Neural cell (in vitro differentiated cells): ENCODE results near the gene RABEP2. TPM values are rescaled to one million over a fixed set of nuclear protein-coding genes. Genes with fewer than 3 reads are reported as not detected.

ENCODE experiments used
- H2AFZ ChIP-seq: fragments of 200-600, 300-800 bp; sonication (generic), shearing (Covaris generic); 2 replicates; pipeline ENCODE4 v1.6.0; 2014; ENCODE audit warnings: low read depth, mild to moderate bottlenecking, antibody characterized with exemption, low read length, moderate library complexity
- H3F3A ChIP-seq: fragments of 200-600 bp; shearing (Covaris generic); 2 replicates; pipeline ENCODE4 v1.6.1; 2016; ENCODE audit warnings: mild to moderate bottlenecking, moderate library complexity, mixed read lengths, antibody characterized with exemption, low read length; ENCODE audit not compliant: insufficient read depth, poor library complexity, severe bottlenecking
- H3K27ac ChIP-seq: fragments of 200-600, 300-800 bp; sonication (generic), shearing (Covaris generic); 2 replicates; pipeline ENCODE4 v1.5.1; 2014; ENCODE audit warnings: mild to moderate bottlenecking, low read length, moderate library complexity
- H3K27me3 ChIP-seq: fragments of 300-800, 200-600 bp; sonication (generic), shearing (Covaris generic); 2 replicates; pipeline ENCODE4 v1.6.0; 2014; ENCODE audit warnings: mild to moderate bottlenecking, low read depth, low read length, moderate library complexity; ENCODE audit not compliant: insufficient read depth
- H3K36me3 ChIP-seq: fragments of 300-800, 200-600 bp; sonication (generic), shearing (Covaris generic); 2 replicates; pipeline ENCODE4 v1.5.1; 2014; ENCODE audit warnings: mild to moderate bottlenecking, antibody characterized with exemption, low read length, moderate library complexity; ENCODE audit not compliant: insufficient read depth
- H3K4me2 ChIP-seq: fragments of 300-800, 200-600 bp; sonication (generic), shearing (Covaris generic); 2 replicates; pipeline ENCODE4 v1.6.0; 2014; ENCODE audit warnings: mild to moderate bottlenecking, low read length
- H3K4me3 ChIP-seq: fragments of 300-800, 200-600 bp; sonication (generic), shearing (Covaris generic); 2 replicates; pipeline ENCODE4 v1.5.1; 2014; ENCODE audit warnings: mild to moderate bottlenecking, low read length, moderate library complexity
- H3K79me2 ChIP-seq: fragments of 200-600 bp; shearing (Covaris generic); replicated peaks from 2 replicates; pipeline ENCODE4 v1.6.0; 2014; ENCODE audit warnings: mild to moderate bottlenecking, low read length, moderate library complexity; ENCODE audit not compliant: insufficient read depth
- H3K9ac ChIP-seq: fragments of 300-800, 200-600 bp; sonication (generic), shearing (Covaris generic); 2 replicates; pipeline ENCODE4 v1.6.1; 2016; ENCODE audit warnings: mild to moderate bottlenecking, low read length, mixed read lengths
- H3K9me2 ChIP-seq: fragments of 200-600 bp; shearing (Covaris generic); 2 replicates; pipeline ENCODE4 v1.6.1; 2016; ENCODE audit warnings: mild to moderate bottlenecking, low read length, mixed read lengths; ENCODE audit not compliant: insufficient read depth
- H3K9me3 ChIP-seq: fragments of 200-600, 300-800 bp; sonication (generic), shearing (Covaris generic); 2 replicates; pipeline ENCODE4 v1.6.1; 2016; ENCODE audit warnings: mild to moderate bottlenecking, mixed run types, low read length, moderate library complexity, mixed read lengths
- H4K20me1 ChIP-seq: fragments of 200-600 bp; shearing (Covaris generic); 2 replicates; pipeline ENCODE4 v1.6.1; 2016; ENCODE audit warnings: mild to moderate bottlenecking, mixed run types; ENCODE audit not compliant: insufficient read depth
- CTCF ChIP-seq: fragments of 450-650 bp; IDR thresholded peaks from 2 replicates; pipeline ENCODE4 v1.5.1; 2014; ENCODE audit warnings: antibody characterized with exemption, mild to moderate bottlenecking, moderate library complexity; ENCODE audit not compliant: poor library complexity, severe bottlenecking
- EP300 ChIP-seq: fragments of 450-650 bp; conservative IDR thresholded peaks from 2 replicates; pipeline ENCODE4 v1.6.1; 2014; ENCODE audit warnings: antibody characterized with exemption, mild to moderate bottlenecking, moderate library complexity; ENCODE audit not compliant: poor library complexity, severe bottlenecking
- EZH2 ChIP-seq: fragments of 200-600, 300-800 bp; shearing (Covaris generic), sonication (generic); IDR thresholded peaks from 2 replicates; pipeline ENCODE4 v1.6.1; 2014; ENCODE audit warnings: antibody characterized with exemption, low read length, borderline replicate concordance, mild to moderate bottlenecking; ENCODE audit not compliant: insufficient read depth, poor library complexity, severe bottlenecking
- MXI1 ChIP-seq: fragments of 450-650 bp; conservative IDR thresholded peaks from 2 replicates; pipeline ENCODE4 v1.6.1; 2014; ENCODE audit warnings: antibody characterized with exemption, mild to moderate bottlenecking; ENCODE audit not compliant: poor library complexity, severe bottlenecking
- POLR2AphosphoS5 ChIP-seq: IDR thresholded peaks from 2 replicates; pipeline ENCODE4 v1.6.1; 2012
- RAD21 ChIP-seq: fragments of 450-650 bp; conservative IDR thresholded peaks from 2 replicates; pipeline ENCODE4 v1.6.1; 2014; ENCODE audit warnings: antibody characterized with exemption, mild to moderate bottlenecking, moderate library complexity
- REST ChIP-seq: IDR thresholded peaks from 2 replicates; pipeline ENCODE4 v1.6.1; 2012; ENCODE audit warnings: borderline replicate concordance
- SMC3 ChIP-seq: fragments of 450-650 bp; conservative IDR thresholded peaks from 2 replicates; pipeline ENCODE4 v1.6.1; 2014; ENCODE audit warnings: antibody characterized with exemption, mild to moderate bottlenecking, moderate library complexity; ENCODE audit not compliant: poor library complexity
- TAF1 ChIP-seq: IDR thresholded peaks from 2 replicates; pipeline ENCODE4 v1.6.1; 2012; ENCODE audit warnings: low read depth
- polyA plus RNA-seq: library from polyadenylated mRNA; depleted of rRNA; stranded (reverse); fragments of >200 nt; gene quantifications from 2 replicates; pipeline ENCODE4 v1.2.3, GENCODE V29; 2014

The RABEP2 gene
- polyA plus RNA-seq, 1 donor from 2014 or later, result 27.5 TPM

DNA sequence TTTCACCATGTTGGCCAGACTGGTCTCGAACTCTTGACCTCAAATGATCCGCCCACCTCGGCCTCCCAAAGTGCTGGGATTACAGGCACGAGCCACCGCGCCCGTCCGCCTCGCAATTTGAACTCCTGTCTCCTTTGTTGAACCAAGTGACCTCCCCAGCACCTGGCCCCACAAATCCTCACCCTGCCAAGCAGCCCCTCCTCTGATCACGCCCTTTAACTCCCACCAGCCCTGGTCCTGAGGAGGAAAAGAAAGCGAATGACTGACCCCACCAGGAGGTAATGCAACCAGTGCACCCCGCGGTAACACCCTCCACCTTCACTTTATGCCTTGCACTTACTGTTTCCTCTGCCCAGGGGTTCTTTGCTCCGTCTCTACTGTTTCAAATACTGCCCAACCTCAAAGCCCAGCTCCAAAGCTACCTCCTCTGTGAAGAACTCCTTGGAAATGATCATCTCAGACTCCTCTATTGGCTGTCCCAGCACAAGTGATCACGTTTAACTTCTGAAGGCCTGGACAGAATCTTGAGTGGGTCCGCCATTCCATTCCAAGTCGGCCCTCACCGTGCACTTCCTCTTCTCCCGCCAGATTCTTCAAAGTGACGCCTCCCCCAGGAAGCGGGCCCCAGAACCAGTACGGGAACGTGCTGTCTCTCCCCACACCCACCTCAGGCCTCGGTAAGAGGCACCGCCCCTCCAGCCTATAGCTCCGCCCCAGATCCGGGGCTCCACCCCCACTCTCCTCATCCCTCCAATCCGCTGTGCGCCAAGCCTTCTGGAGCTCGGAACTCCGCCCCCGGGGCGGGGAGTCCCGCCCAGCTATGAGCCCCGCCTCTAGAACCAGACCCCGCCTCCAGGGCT is 11.1 kb upstream of the RABEP2 start:
- H3K36me3 ChIP-seq, result no peaks in the 10 kb centered on the region
- H2AFZ ChIP-seq, result no peak overlapping the region
- H3K9ac ChIP-seq, result no peak overlapping the region
- TF ChIP-seq POLR2AphosphoS5 (no peak), RAD21 (no peak), REST (no peak), SMC3 (no peak), EP300 (no peak), TAF1 (no peak), EZH2 (no peak), CTCF (no peak), MXI1 (no peak)
- H4K20me1 ChIP-seq, result no peaks in the 10 kb centered on the region
- no peaks in the 10 kb centered on the region for H3K27me3 ChIP-seq
- H3F3A ChIP-seq, result no peaks in the 10 kb centered on the region
- no peaks in the 10 kb centered on the region for H3K79me2 ChIP-seq
- H3K27ac ChIP-seq, result no peak overlapping the region
- H3K9me2 ChIP-seq, result no peaks in the 10 kb centered on the region
- no peak overlapping the region for H3K4me3 ChIP-seq
- no peak overlapping the region for H3K4me2 ChIP-seq
- no peaks in the 10 kb centered on the region for H3K9me3 ChIP-seq

DNA sequence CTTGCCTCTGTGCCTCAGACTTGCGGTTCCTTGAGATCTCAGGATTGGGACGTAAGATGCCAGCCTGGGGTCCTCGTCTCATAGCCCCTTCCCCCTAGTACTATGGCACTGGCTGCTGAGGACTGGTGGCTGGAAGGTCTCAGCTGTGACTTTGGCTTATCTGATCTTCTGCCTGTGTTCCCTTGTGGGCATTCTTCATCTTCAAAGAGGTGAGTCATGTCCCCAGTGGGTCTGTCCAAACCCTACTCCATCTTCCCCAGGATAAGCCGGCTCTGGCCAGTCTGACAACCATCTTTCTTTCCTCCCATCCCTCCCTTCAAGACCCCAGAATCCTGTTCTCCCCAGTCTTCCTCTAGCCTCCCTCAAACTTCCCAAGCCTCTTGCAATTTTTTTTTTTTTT is 10.3 kb upstream of the RABEP2 start:
- no peak overlapping the region for H3K9ac ChIP-seq
- no peaks in the 10 kb centered on the region for H3K27me3 ChIP-seq
- no peak overlapping the region for H2AFZ ChIP-seq
- H3K36me3 ChIP-seq, result no peaks in the 10 kb centered on the region
- no peak overlapping the region for H3K4me3 ChIP-seq
- no peaks in the 10 kb centered on the region for H4K20me1 ChIP-seq
- H3F3A ChIP-seq, result no peaks in the 10 kb centered on the region
- no peaks in the 10 kb centered on the region for H3K79me2 ChIP-seq
- TF ChIP-seq CTCF (no peak), TAF1 (no peak), REST (no peak), SMC3 (no peak), MXI1 (no peak), EZH2 (no peak), EP300 (no peak), POLR2AphosphoS5 (no peak), RAD21 (no peak)
- H3K9me2 ChIP-seq, result no peaks in the 10 kb centered on the region
- H3K4me2 ChIP-seq, result no peak overlapping the region
- H3K27ac ChIP-seq, result no peak overlapping the region
- no peaks in the 10 kb centered on the region for H3K9me3 ChIP-seq
